Activated naive CD4-positive, alpha-beta T cell treated with anti-CD3 and anti-CD28 coated beads, Interleukin-2, amount 50 U/mL, for 72 hours (primary cell): ENCODE measurements around the gene ANTKMT. TPM values are rescaled to one million over a fixed set of nuclear protein-coding genes. Genes with fewer than 3 reads are reported as not detected.
A peak's percentile ranks its signal among the peaks of the same experiment; 100 is the strongest.

Experiments
- ATAC-seq, 2 donors: fragments of 150-1000 bp; cut with Tn5 transposase; 2 replicates each; pipeline ENCODE4 v1.10.0; 2021; ENCODE audit warnings: mild to moderate bottlenecking in 2 of 2, moderate library complexity in 2 of 2
- DNase-seq, 2 donors: peaks; one replicate each; pipeline ENCODE4 v3.0.0; 2021 to 2022; ENCODE audit warnings: low spot score in 2 of 2
- H3K27ac Mint-ChIP-seq, 2 donors: one replicate each; pipeline ENCODE4 v1.8.0; 2022; ENCODE audit warnings: mild to moderate bottlenecking in 2 of 2, mixed read lengths in 2 of 2
- H3K36me3 Mint-ChIP-seq, 2 donors: one replicate each; pipeline ENCODE4 v1.8.0; 2022; ENCODE audit warnings: mixed read lengths in 2 of 2
- H3K9me3 Mint-ChIP-seq, 2 donors: one replicate each; pipeline ENCODE4 v1.8.0; 2022; ENCODE audit warnings: mixed read lengths in 2 of 2
- total RNA-seq, 2 donors: library from RNA; stranded (reverse); gene quantifications; one replicate each; pipeline ENCODE4 v1.2.3, GENCODE V29; 2022

The ANTKMT gene
- total RNA-seq, 2 donors from 2014 or later: 17.6 to 22.6 TPM

- H3K36me3 Mint-ChIP-seq: no peaks in the 10 kb centered on the region
Measured at GRCh38 chr16:728131-728889, 7.4 kb downstream of the ANTKMT start.

GRCh38 chr16:728890-729744, 8.2 kb downstream of the ANTKMT start:
- DNase-seq: no peak
- Mint-ChIP-seq H3K36me3 (no peaks in the 10 kb centered on the region), H3K9me3 (no peaks in the 10 kb centered on the region), H3K27ac (no peak overlapping the region)
- no peak for ATAC-seq

More at GRCh38 chr16:728131-728889, 7.4 kb downstream of the ANTKMT start:
- peak; percentile 64 to 78 for DNase-seq
- Mint-ChIP-seq H3K27ac (no peak overlapping the region), H3K9me3 (no peaks in the 10 kb centered on the region)
- peak; percentile 56 to 69 for ATAC-seq

GRCh38 chr16:729768-730665, 9.1 kb downstream of the ANTKMT start:
- peak in 1 of 2 donors; percentile 8 for DNase-seq
- Mint-ChIP-seq H3K9me3 (no peaks in the 10 kb centered on the region), H3K36me3 (no peaks in the 10 kb centered on the region), H3K27ac (no peak overlapping the region)
- no peak for ATAC-seq

GRCh38 chr16:730666-731509, 9.9 kb downstream of the ANTKMT start:
- DNase-seq: no peak
- no peak for ATAC-seq
- peaks cover 5 to 6% of the 10 kb centered on the region in 2 donors for H3K36me3 Mint-ChIP-seq
- H3K9me3 Mint-ChIP-seq: no peaks in the 10 kb centered on the region
- no peak overlapping the region for H3K27ac Mint-ChIP-seq

- DNase-seq (no peak), ATAC-seq (no peak)
- Mint-ChIP-seq H3K27ac (no peak overlapping the region), H3K36me3 (peaks cover 6 to 13% of the 10 kb centered on the region in 2 donors), H3K9me3 (no peaks in the 10 kb centered on the region)
Measured at GRCh38 chr16:732332-732731, 11.4 kb downstream of the ANTKMT start.

GRCh38 chr16:732936-733335, 12.0 kb downstream of the ANTKMT start:
- H3K36me3 Mint-ChIP-seq: peaks cover 10 to 19% of the 10 kb centered on the region in 2 donors
- H3K9me3 Mint-ChIP-seq: no peaks in the 10 kb centered on the region
- ATAC-seq (no peak), DNase-seq (no peak)
- no peak overlapping the region for H3K27ac Mint-ChIP-seq

GRCh38 chr16:733382-734207, 12.6 kb downstream of the ANTKMT start:
- DNase-seq (peak in 1 of 2 donors; percentile 68), ATAC-seq (no peak)
- H3K36me3 Mint-ChIP-seq: peaks cover 10 to 22% of the 10 kb centered on the region in 2 donors

GRCh38 chr16:734208-734980, 13.4 kb downstream of the ANTKMT start:
- no peak for ATAC-seq
- Mint-ChIP-seq H3K36me3 (peaks cover 10 to 23% of the 10 kb centered on the region in 2 donors), H3K27ac (no peak overlapping the region), H3K9me3 (no peaks in the 10 kb centered on the region)
- no peak for DNase-seq

More at GRCh38 chr16:733382-734207, 12.6 kb downstream of the ANTKMT start:
- no peak overlapping the region for H3K27ac Mint-ChIP-seq
- no peaks in the 10 kb centered on the region for H3K9me3 Mint-ChIP-seq

GRCh38 chr16:734981-735881, 14.3 kb downstream of the ANTKMT start:
- DNase-seq: no peak
- H3K27ac Mint-ChIP-seq: peak overlapping the region; percentile 65 to 90

GRCh38 chr16:735982-736453, 15.1 kb downstream of the ANTKMT start:
- no peaks in the 10 kb centered on the region for H3K9me3 Mint-ChIP-seq
- peak; percentile 78 to 92 for ATAC-seq
- H3K27ac Mint-ChIP-seq: peak overlapping the region; percentile 53 to 90
- H3K36me3 Mint-ChIP-seq: peaks cover 10 to 27% of the 10 kb centered on the region in 2 donors
- DNase-seq: peak; percentile 57 to 74

More at GRCh38 chr16:734981-735881, 14.3 kb downstream of the ANTKMT start:
- Mint-ChIP-seq H3K36me3 (peaks cover 10 to 27% of the 10 kb centered on the region in 2 donors), H3K9me3 (no peaks in the 10 kb centered on the region)
- ATAC-seq: no peak

- DNase-seq: no peak
- Mint-ChIP-seq H3K27ac (peak overlapping the region in 1 of 2 donors; percentile 74), H3K9me3 (no peaks in the 10 kb centered on the region), H3K36me3 (peaks cover 10 to 27% of the 10 kb centered on the region in 2 donors)
- ATAC-seq: no peak
Measured at GRCh38 chr16:736936-737481, 16.1 kb downstream of the ANTKMT start.

- Mint-ChIP-seq H3K27ac (peak overlapping the region; percentile 50 to 85), H3K9me3 (no peaks in the 10 kb centered on the region), H3K36me3 (peaks cover 10 to 27% of the 10 kb centered on the region in 2 donors)
- DNase-seq: no peak
- no peak for ATAC-seq
Measured at GRCh38 chr16:739560-740458, 18.9 kb downstream of the ANTKMT start.
